Astrocyte (in vitro differentiated cells and primary cell): ENCODE data around the gene MDP1. TPM values are rescaled to one million over a fixed set of nuclear protein-coding genes. Genes with fewer than 3 reads are reported as not detected.

Experiments
- DNase-seq: peaks from one replicate; pipeline ENCODE4 v3.0.0-alpha.2; 2010; ENCODE audit warnings: low read depth
- FAIRE-seq: peaks from 2 replicates; lab custom pipeline; 2011; peaks lifted over from hg19 to GRCh38; lab: Jason Lieb, UNC
- H2AFZ ChIP-seq: 2 replicates; pipeline ENCODE4 v1.6.0; 2012; ENCODE audit warnings: low read depth, low read length, inconsistent platforms
- H3K27ac ChIP-seq: 2 replicates; pipeline ENCODE4 v1.5.1; 2011; ENCODE audit warnings: low read depth, low read length, inconsistent platforms
- H3K27me3 ChIP-seq: 2 replicates; pipeline ENCODE4 v1.6.0; 2011; ENCODE audit warnings: low read length, inconsistent platforms; ENCODE audit not compliant: insufficient read depth
- H3K36me3 ChIP-seq: 2 replicates; pipeline ENCODE4 v1.5.1; 2011; ENCODE audit warnings: low read length, inconsistent platforms; ENCODE audit not compliant: insufficient read depth
- H3K4me1 ChIP-seq: 2 replicates; pipeline ENCODE4 v1.5.1; 2011; ENCODE audit warnings: low read length, inconsistent platforms; ENCODE audit not compliant: insufficient read depth
- H3K4me2 ChIP-seq: 2 replicates; pipeline ENCODE4 v1.6.0; 2012; ENCODE audit warnings: low read length, inconsistent platforms
- H3K4me3 ChIP-seq: 2 replicates; pipeline ENCODE4 v1.5.1; 2011; ENCODE audit warnings: low read depth, mild to moderate bottlenecking, low read length, inconsistent platforms; ENCODE audit not compliant: insufficient read depth
- H3K79me2 ChIP-seq: 2 replicates; pipeline ENCODE4 v1.6.0; 2012; ENCODE audit warnings: mild to moderate bottlenecking, low read length, inconsistent platforms; ENCODE audit not compliant: insufficient read depth
- H3K9ac ChIP-seq: 2 replicates; pipeline ENCODE4 v1.6.0; 2012; ENCODE audit warnings: mild to moderate bottlenecking, low read length, inconsistent platforms
- H3K9me3 ChIP-seq: 2 replicates; pipeline ENCODE4 v1.5.1; 2012; ENCODE audit warnings: low read depth, mild to moderate bottlenecking, low read length, inconsistent platforms; ENCODE audit not compliant: insufficient read depth
- H4K20me1 ChIP-seq: 2 replicates; pipeline ENCODE4 v1.6.0; 2012; ENCODE audit warnings: low read length, inconsistent platforms; ENCODE audit not compliant: insufficient read depth
- H3K27ac Mint-ChIP-seq: one replicate; pipeline ENCODE4 v1.8.0; 2021; ENCODE audit warnings: mild to moderate bottlenecking, mixed read lengths; ENCODE audit not compliant: unreplicated experiment
- H3K27me3 Mint-ChIP-seq: one replicate; pipeline ENCODE4 v1.8.0; 2021; ENCODE audit warnings: low read depth, mixed read lengths; ENCODE audit not compliant: unreplicated experiment
- H3K36me3 Mint-ChIP-seq: one replicate; pipeline ENCODE4 v1.8.0; 2021; ENCODE audit warnings: low read depth, mixed read lengths; ENCODE audit not compliant: unreplicated experiment
- H3K4me1 Mint-ChIP-seq: one replicate; pipeline ENCODE4 v1.8.0; 2021; ENCODE audit warnings: low read depth, mixed read lengths; ENCODE audit not compliant: unreplicated experiment
- H3K4me3 Mint-ChIP-seq: one replicate; pipeline ENCODE4 v1.8.0; 2021; ENCODE audit warnings: mild to moderate bottlenecking, moderate library complexity, mixed read lengths; ENCODE audit not compliant: unreplicated experiment
- H3K9me3 Mint-ChIP-seq: one replicate; pipeline ENCODE4 v1.8.0; 2021; ENCODE audit warnings: mild to moderate bottlenecking, mixed read lengths; ENCODE audit not compliant: unreplicated experiment
- EZH2 ChIP-seq: IDR thresholded peaks from 2 replicates; pipeline ENCODE4 v1.6.1; 2012; ENCODE audit warnings: mild to moderate bottlenecking, low read length, inconsistent platforms; ENCODE audit not compliant: insufficient read depth
- total RNA-seq: library from RNA; stranded (reverse); gene quantifications from 2 replicates; pipeline ENCODE4 v1.2.1, GENCODE V29; 2021
- TF ChIP-seq, protein P1 (sequence below): IDR thresholded peaks from 2 replicates; pipeline ENCODE4 v1.5.1; 2011; ENCODE audit warnings: low read depth, mild to moderate bottlenecking, inconsistent platforms, low read length, moderate library complexity; ENCODE audit not compliant: insufficient read depth

MDP1 gene
- total RNA-seq, 1 donor from 2014 or later: 8.9 TPM

DNA sequence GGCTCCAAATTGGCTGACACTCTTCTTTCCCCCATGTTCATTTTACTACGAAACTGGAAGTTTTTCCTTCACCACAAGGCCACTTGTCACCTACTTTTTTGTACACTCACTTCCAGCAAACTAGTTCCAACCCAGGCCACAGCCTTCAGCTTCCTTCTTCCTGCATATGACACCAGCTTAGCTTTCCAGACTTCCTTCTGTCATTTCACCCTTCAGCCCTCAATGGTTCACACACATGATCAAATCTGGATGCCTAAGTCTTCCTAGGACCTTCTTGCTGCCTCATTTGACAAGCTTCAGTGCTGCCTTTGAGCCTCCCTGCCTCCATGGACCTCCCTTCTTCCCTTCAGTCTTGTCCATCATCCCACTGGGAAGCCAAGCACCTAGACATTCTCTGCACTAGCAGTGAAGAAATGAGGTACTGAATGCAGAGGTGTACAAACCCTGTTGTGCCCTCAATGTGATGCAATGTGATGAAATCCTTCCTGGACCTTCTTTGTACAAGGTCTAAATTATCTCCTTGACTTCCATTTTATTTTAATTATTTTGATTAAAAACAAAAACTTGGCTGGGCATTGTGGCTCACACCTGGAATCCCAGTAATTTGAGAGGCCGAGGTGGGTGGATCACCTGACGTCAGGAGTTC, 48.3 kb downstream of the MDP1 start:
- Mint-ChIP-seq H3K27ac (no peak overlapping the region), H3K4me3 (no peak overlapping the region), H3K27me3 (no peaks in the 10 kb centered on the region), H3K4me1 (peaks cover 10% of the 10 kb centered on the region), H3K9me3 (no peaks in the 10 kb centered on the region), H3K36me3 (peaks cover 36% of the 10 kb centered on the region)
- no peak overlapping the region for H2AFZ ChIP-seq
- DNase-seq (no peak), FAIRE-seq (no peak)
- H3K9ac ChIP-seq: no peak overlapping the region
- H3K79me2 ChIP-seq: no peaks in the 10 kb centered on the region
- H3K27ac ChIP-seq: no peak overlapping the region
- no peaks in the 10 kb centered on the region for H3K27me3 ChIP-seq
- no peak for TF ChIP-seq EZH2
- peaks cover 12% of the 10 kb centered on the region for H3K4me1 ChIP-seq
- peaks cover 23% of the 10 kb centered on the region for H3K36me3 ChIP-seq
- no peak overlapping the region for H3K4me2 ChIP-seq
- H3K4me3 ChIP-seq: no peak overlapping the region
- H4K20me1 ChIP-seq: peaks cover 17% of the 10 kb centered on the region
- H3K9me3 ChIP-seq: no peaks in the 10 kb centered on the region

DNA sequence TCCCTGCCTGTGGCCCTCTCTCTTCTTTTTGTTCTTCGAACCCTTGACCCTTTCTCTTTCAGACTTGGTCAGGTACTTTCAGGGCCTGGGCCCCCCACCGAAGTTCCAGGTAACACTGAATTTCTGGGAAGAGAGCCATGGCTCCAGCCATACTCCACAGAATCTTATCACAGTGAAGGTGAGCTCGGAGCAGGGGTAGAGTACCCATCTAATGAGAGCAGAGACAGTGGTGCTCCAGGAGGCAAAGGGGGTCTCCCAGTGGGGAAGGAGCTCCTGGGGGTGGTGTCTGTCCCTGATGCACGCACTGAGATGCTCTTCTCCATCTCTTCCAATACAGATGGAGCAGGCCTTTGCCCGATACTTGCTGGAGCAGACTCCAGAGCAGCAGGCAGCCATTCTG, 50.1 kb downstream of the MDP1 start:
- FAIRE-seq: no peak
- Mint-ChIP-seq H3K9me3 (no peaks in the 10 kb centered on the region), H3K36me3 (peaks cover 43% of the 10 kb centered on the region), H3K4me3 (no peak overlapping the region), H3K27me3 (no peaks in the 10 kb centered on the region), H3K4me1 (peaks cover 18% of the 10 kb centered on the region), H3K27ac (no peak overlapping the region)
- no peak for DNase-seq
- H4K20me1 ChIP-seq: peaks cover 20% of the 10 kb centered on the region
- H3K27ac ChIP-seq: no peak overlapping the region
- no peak overlapping the region for H2AFZ ChIP-seq
- H3K27me3 ChIP-seq: no peaks in the 10 kb centered on the region
- H3K9me3 ChIP-seq: no peaks in the 10 kb centered on the region
- no peak overlapping the region for H3K4me2 ChIP-seq
- H3K4me3 ChIP-seq: no peak overlapping the region
- H3K4me1 ChIP-seq: peaks cover 10% of the 10 kb centered on the region
- H3K36me3 ChIP-seq: peaks cover 23% of the 10 kb centered on the region
- H3K9ac ChIP-seq: no peak overlapping the region
- peaks cover 12% of the 10 kb centered on the region for H3K79me2 ChIP-seq
- TF ChIP-seq EZH2: no peak
- TF ChIP-seq, protein P1, sequence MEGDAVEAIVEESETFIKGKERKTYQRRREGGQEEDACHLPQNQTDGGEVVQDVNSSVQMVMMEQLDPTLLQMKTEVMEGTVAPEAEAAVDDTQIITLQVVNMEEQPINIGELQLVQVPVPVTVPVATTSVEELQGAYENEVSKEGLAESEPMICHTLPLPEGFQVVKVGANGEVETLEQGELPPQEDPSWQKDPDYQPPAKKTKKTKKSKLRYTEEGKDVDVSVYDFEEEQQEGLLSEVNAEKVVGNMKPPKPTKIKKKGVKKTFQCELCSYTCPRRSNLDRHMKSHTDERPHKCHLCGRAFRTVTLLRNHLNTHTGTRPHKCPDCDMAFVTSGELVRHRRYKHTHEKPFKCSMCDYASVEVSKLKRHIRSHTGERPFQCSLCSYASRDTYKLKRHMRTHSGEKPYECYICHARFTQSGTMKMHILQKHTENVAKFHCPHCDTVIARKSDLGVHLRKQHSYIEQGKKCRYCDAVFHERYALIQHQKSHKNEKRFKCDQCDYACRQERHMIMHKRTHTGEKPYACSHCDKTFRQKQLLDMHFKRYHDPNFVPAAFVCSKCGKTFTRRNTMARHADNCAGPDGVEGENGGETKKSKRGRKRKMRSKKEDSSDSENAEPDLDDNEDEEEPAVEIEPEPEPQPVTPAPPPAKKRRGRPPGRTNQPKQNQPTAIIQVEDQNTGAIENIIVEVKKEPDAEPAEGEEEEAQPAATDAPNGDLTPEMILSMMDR: no peak

DNA sequence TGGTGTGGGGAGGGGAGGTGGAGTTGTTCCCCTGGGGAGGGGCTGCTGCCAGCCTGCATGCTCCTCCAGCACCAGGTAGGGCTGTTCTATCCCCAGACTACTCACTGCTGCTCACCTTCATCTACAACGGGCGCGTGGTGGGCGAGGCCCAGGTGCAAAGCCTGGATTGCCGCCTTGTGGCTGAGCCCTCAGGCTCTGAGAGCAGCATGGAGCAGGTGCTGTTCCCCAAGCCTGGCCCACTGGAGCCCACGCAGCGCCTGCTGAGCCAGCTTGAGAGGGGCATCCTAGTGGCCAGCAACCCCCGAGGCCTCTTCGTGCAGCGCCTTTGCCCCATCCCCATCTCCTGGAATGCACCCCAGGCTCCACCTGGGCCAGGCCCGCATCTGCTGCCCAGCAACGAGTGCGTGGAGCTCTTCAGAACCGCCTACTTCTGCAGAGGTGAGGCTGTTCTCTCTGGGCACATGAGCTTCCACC, 51.3 kb downstream of the MDP1 start:
- peaks cover 23% of the 10 kb centered on the region for H3K36me3 ChIP-seq
- FAIRE-seq (no peak), DNase-seq (no peak)
- peaks cover 20% of the 10 kb centered on the region for H3K4me1 Mint-ChIP-seq
- H3K27ac ChIP-seq: no peak overlapping the region
- H3K4me3 Mint-ChIP-seq: no peak overlapping the region
- no peak overlapping the region for H3K4me2 ChIP-seq
- H3K9ac ChIP-seq: no peak overlapping the region
- peaks cover 29% of the 10 kb centered on the region for H4K20me1 ChIP-seq
- no peaks in the 10 kb centered on the region for H3K9me3 Mint-ChIP-seq
- peaks cover 12% of the 10 kb centered on the region for H3K4me1 ChIP-seq
- H2AFZ ChIP-seq: no peak overlapping the region
- H3K4me3 ChIP-seq: no peak overlapping the region
- H3K27me3 Mint-ChIP-seq: no peaks in the 10 kb centered on the region
- no peaks in the 10 kb centered on the region for H3K27me3 ChIP-seq
- no peak overlapping the region for H3K27ac Mint-ChIP-seq
- no peak for TF ChIP-seq EZH2
- TF ChIP-seq, protein P1: no peak
- no peaks in the 10 kb centered on the region for H3K9me3 ChIP-seq
- H3K36me3 Mint-ChIP-seq: peaks cover 41% of the 10 kb centered on the region
- peaks cover 12% of the 10 kb centered on the region for H3K79me2 ChIP-seq

Other genes with a start within 250 kb of the MDP1 start
- 13.4 and 15.8 TPM in 2 replicates for gene DHRS4L2, start 227.1 kb downstream of the MDP1 start, total RNA-seq
- 0.34 and 0.38 TPM in 2 replicates for gene CARMIL3, start 164.1 kb downstream of the MDP1 start, total RNA-seq
- not detected in 2 replicates for gene CPNE6, start 144.5 kb downstream of the MDP1 start, total RNA-seq
- gene PCK2, start 121.8 kb downstream of the MDP1 start, total RNA-seq: 73.8 and 101 TPM in 2 replicates
- gene DCAF11, start 101.3 kb downstream of the MDP1 start, total RNA-seq: 26.9 and 27.1 TPM in 2 replicates
- 0.48 and 0.70 TPM in 2 replicates for gene NRL, start 101.1 kb downstream of the MDP1 start, total RNA-seq
- gene FITM1, start 85.4 kb downstream of the MDP1 start, total RNA-seq: 0.25 TPM in 1 of 2 replicates, not detected in the other
- 116 and 122 TPM in 2 replicates for gene PSME1, start 79.9 kb downstream of the MDP1 start, total RNA-seq
- 16.7 and 18.5 TPM in 2 replicates for gene EMC9, start 74.5 kb downstream of the MDP1 start, total RNA-seq
- gene PSME2, start 69.5 kb downstream of the MDP1 start, total RNA-seq: 173 TPM in 2 replicates
- 59.0 and 69.8 TPM in 2 replicates for gene RNF31, start 68.6 kb downstream of the MDP1 start, total RNA-seq
- 76.0 and 89.4 TPM in 2 replicates for gene IRF9, start 54.8 kb downstream of the MDP1 start, total RNA-seq
- gene REC8, start 44.0 kb downstream of the MDP1 start, total RNA-seq: 33.5 and 46.4 TPM in 2 replicates
- 46.1 and 53.3 TPM in 2 replicates for gene IPO4, start 27.2 kb downstream of the MDP1 start, total RNA-seq
- 59.3 and 62.9 TPM in 2 replicates for gene TM9SF1, start 20.6 kb downstream of the MDP1 start, total RNA-seq
- 0.22 and 0.34 TPM in 2 replicates for gene TSSK4, start 10.4 kb downstream of the MDP1 start, total RNA-seq
- 26.7 and 32.2 TPM in 2 replicates for gene CHMP4A, start 2.6 kb downstream of the MDP1 start, total RNA-seq
- 233 and 251 TPM in 2 replicates for gene NEDD8, start 16.3 kb upstream of the MDP1 start, total RNA-seq
- gene GMPR2, start 16.9 kb upstream of the MDP1 start, total RNA-seq: 55.5 and 66.5 TPM in 2 replicates
- 33.0 and 36.2 TPM in 2 replicates for gene TINF2, start 26.6 kb upstream of the MDP1 start, total RNA-seq
- gene TGM1, start 47.1 kb upstream of the MDP1 start, total RNA-seq: 3.8 and 4.8 TPM in 2 replicates
- gene RABGGTA, start 55.5 kb upstream of the MDP1 start, total RNA-seq: 26.6 and 27.3 TPM in 2 replicates
- gene DHRS1, start 83.7 kb upstream of the MDP1 start, total RNA-seq: 26.5 and 30.3 TPM in 2 replicates
- 22.9 and 23.5 TPM in 2 replicates for gene NOP9, start 83.8 kb upstream of the MDP1 start, total RNA-seq
- not detected in 2 replicates for gene CIDEB, start 91.9 kb upstream of the MDP1 start, total RNA-seq
- 7.8 and 9.3 TPM in 2 replicates for gene LTB4R2, start 94.1 kb upstream of the MDP1 start, total RNA-seq
- gene LTB4R, start 95.4 kb upstream of the MDP1 start, total RNA-seq: 5.5 TPM in 2 replicates
- gene ADCY4, start 119.0 kb upstream of the MDP1 start, total RNA-seq: 0.32 and 0.67 TPM in 2 replicates
- 0.58 and 0.95 TPM in 2 replicates for gene RIPK3, start 123.9 kb upstream of the MDP1 start, total RNA-seq
- 61.9 and 73.9 TPM in 2 replicates for gene NFATC4, start 152.1 kb upstream of the MDP1 start, total RNA-seq
- 25.4 and 32.0 TPM in 2 replicates for gene NYNRIN, start 182.9 kb upstream of the MDP1 start, total RNA-seq
- 3.9 and 5.4 TPM in 2 replicates for gene CBLN3, start 213.6 kb upstream of the MDP1 start, total RNA-seq
- 45.5 and 50.5 TPM in 2 replicates for gene KHNYN, start 213.9 kb upstream of the MDP1 start, total RNA-seq
- 27.6 and 28.1 TPM in 2 replicates for gene SDR39U1, start 226.7 kb upstream of the MDP1 start, total RNA-seq